Measurements from ENCODE around the gene CDKAL1. TPM values are rescaled to one million over a fixed set of nuclear protein-coding genes. Genes with fewer than 3 reads are reported as not detected.

CDKAL1 gene
- total and polyA plus RNA-seq, 2 of the 13 experiments (the other 11 are each of a cell fraction or from before 2014, with no cell fraction given), result 9.5 to 27.7 TPM

DNA sequence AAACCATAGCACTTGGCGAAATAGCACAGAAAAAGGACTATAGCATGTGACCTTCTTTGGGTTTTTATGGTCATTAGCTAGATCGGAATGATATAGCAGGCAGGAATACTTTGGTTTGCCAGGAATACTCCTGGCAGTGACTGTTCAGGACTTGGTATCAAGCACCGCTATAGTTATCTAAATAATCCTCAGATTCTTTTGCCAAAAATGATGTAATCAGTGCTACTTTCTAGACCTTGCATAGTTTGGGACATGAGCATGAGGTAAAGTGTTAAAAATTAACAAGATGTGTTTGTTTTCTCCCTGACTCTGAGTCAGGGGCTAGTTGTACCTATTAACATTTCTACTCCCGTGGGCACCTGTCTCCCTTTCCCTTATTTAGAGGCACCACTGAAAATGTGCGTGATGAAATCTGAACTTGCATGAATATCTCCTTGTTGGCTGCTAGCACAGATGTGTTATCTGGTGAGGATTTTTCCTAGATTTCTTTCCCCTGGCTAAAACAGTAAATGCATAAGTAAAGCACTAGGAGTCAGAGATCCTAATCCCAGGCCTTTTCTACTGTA lies 511.0 kb downstream of the CDKAL1 start (continued):
- no peak for TF ChIP-seq ETV5 (CRISPR knock-in tag; IDR thresholded peaks at IDR 0.05; ENCODE audit: borderline replicate concordance)
- no peak for TF ChIP-seq ZNF496 (CRISPR knock-in tag; IDR thresholded peaks at IDR 0.05; ENCODE audit: insufficient replicate concordance)
- no peak for TF ChIP-seq GTF3A (CRISPR knock-in tag; conservative IDR thresholded peaks at IDR 0.05)
- peak; percentile 68; the same call in 1 of the 2 replicates for TF ChIP-seq MBD4 (IDR thresholded peaks at IDR 0.05; ENCODE audit: borderline replicate concordance, low read length)
- no peak for TF ChIP-seq ZSCAN21 (CRISPR knock-in tag; IDR thresholded peaks at IDR 0.05; ENCODE audit: borderline replicate concordance)
- TF ChIP-seq ZFP36 (IDR thresholded peaks at IDR 0.05; ENCODE audit: borderline replicate concordance, low read depth, low read length, partially characterized antibody), result no peak
- TF ChIP-seq, protein P1, sequence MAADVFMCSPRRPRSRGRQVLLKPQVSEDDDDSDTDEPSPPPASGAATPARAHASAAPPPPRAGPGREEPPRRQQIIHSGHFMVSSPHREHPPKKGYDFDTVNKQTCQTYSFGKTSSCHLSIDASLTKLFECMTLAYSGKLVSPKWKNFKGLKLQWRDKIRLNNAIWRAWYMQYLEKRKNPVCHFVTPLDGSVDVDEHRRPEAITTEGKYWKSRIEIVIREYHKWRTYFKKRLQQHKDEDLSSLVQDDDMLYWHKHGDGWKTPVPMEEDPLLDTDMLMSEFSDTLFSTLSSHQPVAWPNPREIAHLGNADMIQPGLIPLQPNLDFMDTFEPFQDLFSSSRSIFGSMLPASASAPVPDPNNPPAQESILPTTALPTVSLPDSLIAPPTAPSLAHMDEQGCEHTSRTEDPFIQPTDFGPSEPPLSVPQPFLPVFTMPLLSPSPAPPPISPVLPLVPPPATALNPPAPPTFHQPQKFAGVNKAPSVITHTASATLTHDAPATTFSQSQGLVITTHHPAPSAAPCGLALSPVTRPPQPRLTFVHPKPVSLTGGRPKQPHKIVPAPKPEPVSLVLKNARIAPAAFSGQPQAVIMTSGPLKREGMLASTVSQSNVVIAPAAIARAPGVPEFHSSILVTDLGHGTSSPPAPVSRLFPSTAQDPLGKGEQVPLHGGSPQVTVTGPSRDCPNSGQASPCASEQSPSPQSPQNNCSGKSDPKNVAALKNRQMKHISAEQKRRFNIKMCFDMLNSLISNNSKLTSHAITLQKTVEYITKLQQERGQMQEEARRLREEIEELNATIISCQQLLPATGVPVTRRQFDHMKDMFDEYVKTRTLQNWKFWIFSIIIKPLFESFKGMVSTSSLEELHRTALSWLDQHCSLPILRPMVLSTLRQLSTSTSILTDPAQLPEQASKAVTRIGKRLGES (CRISPR knock-in tag; IDR thresholded peaks at IDR 0.05; ENCODE audit: borderline replicate concordance), result no peak
- no peak for TF ChIP-seq ZNF619 (CRISPR knock-in tag; IDR thresholded peaks at IDR 0.05)
- TF ChIP-seq, protein P2, sequence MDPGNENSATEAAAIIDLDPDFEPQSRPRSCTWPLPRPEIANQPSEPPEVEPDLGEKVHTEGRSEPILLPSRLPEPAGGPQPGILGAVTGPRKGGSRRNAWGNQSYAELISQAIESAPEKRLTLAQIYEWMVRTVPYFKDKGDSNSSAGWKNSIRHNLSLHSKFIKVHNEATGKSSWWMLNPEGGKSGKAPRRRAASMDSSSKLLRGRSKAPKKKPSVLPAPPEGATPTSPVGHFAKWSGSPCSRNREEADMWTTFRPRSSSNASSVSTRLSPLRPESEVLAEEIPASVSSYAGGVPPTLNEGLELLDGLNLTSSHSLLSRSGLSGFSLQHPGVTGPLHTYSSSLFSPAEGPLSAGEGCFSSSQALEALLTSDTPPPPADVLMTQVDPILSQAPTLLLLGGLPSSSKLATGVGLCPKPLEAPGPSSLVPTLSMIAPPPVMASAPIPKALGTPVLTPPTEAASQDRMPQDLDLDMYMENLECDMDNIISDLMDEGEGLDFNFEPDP (CRISPR knock-in tag; conservative IDR thresholded peaks at IDR 0.05), result no peak
- no peak for TF ChIP-seq SMARCC2 (IDR thresholded peaks at IDR 0.05)
- TF ChIP-seq THYN1 (CRISPR knock-in tag; IDR thresholded peaks at IDR 0.05; ENCODE audit: borderline replicate concordance, low read depth), result no peak
- peak; percentile 62; the same call in 1 of the 2 replicates for TF ChIP-seq CEBPB (IDR thresholded peaks at IDR 0.05; ENCODE audit: borderline replicate concordance, low read depth, low read length)
- TF ChIP-seq, protein P3, sequence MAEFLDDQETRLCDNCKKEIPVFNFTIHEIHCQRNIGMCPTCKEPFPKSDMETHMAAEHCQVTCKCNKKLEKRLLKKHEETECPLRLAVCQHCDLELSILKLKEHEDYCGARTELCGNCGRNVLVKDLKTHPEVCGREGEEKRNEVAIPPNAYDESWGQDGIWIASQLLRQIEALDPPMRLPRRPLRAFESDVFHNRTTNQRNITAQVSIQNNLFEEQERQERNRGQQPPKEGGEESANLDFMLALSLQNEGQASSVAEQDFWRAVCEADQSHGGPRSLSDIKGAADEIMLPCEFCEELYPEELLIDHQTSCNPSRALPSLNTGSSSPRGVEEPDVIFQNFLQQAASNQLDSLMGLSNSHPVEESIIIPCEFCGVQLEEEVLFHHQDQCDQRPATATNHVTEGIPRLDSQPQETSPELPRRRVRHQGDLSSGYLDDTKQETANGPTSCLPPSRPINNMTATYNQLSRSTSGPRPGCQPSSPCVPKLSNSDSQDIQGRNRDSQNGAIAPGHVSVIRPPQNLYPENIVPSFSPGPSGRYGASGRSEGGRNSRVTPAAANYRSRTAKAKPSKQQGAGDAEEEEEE (CRISPR knock-in tag; IDR thresholded peaks at IDR 0.05; ENCODE audit: borderline replicate concordance), result no peak
- TF ChIP-seq, protein P4, sequence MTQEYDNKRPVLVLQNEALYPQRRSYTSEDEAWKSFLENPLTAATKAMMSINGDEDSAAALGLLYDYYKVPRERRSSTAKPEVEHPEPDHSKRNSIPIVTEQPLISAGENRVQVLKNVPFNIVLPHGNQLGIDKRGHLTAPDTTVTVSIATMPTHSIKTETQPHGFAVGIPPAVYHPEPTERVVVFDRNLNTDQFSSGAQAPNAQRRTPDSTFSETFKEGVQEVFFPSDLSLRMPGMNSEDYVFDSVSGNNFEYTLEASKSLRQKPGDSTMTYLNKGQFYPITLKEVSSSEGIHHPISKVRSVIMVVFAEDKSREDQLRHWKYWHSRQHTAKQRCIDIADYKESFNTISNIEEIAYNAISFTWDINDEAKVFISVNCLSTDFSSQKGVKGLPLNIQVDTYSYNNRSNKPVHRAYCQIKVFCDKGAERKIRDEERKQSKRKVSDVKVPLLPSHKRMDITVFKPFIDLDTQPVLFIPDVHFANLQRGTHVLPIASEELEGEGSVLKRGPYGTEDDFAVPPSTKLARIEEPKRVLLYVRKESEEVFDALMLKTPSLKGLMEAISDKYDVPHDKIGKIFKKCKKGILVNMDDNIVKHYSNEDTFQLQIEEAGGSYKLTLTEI (CRISPR knock-in tag; conservative IDR thresholded peaks at IDR 0.05), result no peak
- no peak for TF ChIP-seq MAF1 (CRISPR knock-in tag; IDR thresholded peaks at IDR 0.05; ENCODE audit: borderline replicate concordance)
- TF ChIP-seq, protein P5, sequence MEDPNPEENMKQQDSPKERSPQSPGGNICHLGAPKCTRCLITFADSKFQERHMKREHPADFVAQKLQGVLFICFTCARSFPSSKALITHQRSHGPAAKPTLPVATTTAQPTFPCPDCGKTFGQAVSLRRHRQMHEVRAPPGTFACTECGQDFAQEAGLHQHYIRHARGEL (CRISPR knock-in tag; IDR thresholded peaks at IDR 0.05), result no peak
- no peak for TF ChIP-seq CBX1 (IDR thresholded peaks at IDR 0.05; ENCODE audit: low read depth)
- TF ChIP-seq, protein P6, sequence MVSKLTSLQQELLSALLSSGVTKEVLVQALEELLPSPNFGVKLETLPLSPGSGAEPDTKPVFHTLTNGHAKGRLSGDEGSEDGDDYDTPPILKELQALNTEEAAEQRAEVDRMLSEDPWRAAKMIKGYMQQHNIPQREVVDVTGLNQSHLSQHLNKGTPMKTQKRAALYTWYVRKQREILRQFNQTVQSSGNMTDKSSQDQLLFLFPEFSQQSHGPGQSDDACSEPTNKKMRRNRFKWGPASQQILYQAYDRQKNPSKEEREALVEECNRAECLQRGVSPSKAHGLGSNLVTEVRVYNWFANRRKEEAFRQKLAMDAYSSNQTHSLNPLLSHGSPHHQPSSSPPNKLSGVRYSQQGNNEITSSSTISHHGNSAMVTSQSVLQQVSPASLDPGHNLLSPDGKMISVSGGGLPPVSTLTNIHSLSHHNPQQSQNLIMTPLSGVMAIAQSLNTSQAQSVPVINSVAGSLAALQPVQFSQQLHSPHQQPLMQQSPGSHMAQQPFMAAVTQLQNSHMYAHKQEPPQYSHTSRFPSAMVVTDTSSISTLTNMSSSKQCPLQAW (CRISPR knock-in tag; IDR thresholded peaks at IDR 0.05), result peak; percentile 54; the same call in 1 of the 2 replicates
- no peak for TF ChIP-seq MLLT10 (CRISPR knock-in tag; IDR thresholded peaks at IDR 0.05)
